NCI-H2227 (cell line): ENCODE results near the gene MRPS2.
"Not testable (repeated sequence)": the region's sequence is repeated elsewhere in the genome, so short reads cannot be mapped to it uniquely, and the experiment has no call there.

Experiments used
- DNase-seq: peaks from one replicate; lab custom pipeline; 2025; ENCODE audit not compliant: unreplicated experiment; lab: John Stamatoyannopoulos, UW

MRPS2 gene

DNA sequence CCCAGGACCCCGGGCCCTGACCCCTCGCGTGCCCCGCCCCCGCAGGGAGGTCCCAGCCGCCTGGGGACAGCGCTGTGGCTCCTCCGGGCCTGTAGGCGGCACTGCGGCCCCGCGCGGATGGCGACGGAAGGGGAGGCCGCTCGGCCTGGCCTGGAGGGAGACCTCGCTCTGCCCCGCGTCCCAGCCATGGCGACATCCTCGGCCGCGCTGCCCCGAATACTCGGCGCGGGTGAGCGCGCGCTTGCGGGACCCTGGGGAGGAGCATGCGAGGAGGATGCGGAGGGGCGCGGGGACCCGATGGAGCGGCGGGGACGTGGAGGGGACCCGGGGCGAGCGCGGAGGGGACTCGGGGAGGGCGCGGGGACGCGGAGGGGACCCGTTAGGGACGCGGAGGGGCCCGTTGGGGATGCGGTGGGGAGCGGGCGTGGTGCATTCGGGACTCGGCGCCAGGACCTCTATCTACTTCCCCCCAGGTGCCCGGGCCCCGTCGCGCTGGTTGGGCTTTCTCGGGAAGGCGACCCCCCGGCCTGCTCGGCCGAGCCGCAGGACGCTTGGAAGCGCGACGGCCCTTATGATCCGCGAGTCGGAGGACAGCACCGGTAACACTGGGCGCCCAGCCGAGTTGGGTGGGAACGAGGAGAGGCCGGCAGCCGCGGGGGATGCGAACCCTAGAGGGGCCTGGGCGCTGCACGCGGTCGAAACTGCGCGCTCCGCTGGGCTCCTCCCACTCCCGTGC, at the start of gene MRPS2:
Gene MRPS2 (plus strand): TSS at position 158 of the 736 bp plus-strand sequence. CDS start 29 bp downstream, at position 187.
- peak; percentile 90 for DNase-seq

DNA sequence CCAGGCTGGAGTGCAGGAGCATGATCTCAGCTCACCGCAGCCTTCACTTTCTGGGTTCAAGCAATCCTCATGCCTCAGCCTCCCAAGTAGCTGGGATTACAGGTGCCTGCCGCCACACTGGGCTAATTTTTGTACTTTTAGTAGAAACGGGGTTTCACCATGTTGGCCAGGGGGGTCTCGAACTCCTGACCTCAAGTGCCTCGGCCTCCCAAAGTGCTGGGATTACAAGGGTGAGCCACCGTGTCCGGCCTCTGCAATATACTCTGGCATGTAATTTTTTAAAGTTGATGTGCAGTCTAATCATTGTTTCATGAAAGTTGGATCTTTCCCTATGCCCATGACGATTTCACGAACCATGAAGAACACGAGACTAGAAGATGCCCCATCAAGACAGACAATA, 49.5 kb upstream of the MRPS2 start:
- no peak for DNase-seq

DNA sequence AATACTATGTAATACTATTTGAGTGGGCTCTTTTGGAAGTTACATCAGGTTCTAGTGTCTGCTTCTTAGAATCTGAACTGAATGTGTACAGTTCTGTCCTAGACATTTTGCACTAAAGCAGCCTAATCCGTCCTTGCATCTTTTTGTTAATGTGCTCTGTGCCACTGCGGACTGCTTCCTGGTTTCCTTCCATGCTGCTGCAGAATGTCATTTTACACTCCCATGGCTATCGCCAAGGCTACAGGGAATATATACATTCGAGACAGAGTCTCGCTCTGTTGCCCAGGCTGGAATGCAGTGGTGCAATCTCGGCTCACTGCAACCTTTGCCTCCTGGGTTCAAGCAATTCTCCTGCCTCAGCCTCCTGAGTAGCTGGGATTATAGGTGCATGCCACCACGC, 48.6 kb upstream of the MRPS2 start:
- not testable (repeated sequence) for DNase-seq

DNA sequence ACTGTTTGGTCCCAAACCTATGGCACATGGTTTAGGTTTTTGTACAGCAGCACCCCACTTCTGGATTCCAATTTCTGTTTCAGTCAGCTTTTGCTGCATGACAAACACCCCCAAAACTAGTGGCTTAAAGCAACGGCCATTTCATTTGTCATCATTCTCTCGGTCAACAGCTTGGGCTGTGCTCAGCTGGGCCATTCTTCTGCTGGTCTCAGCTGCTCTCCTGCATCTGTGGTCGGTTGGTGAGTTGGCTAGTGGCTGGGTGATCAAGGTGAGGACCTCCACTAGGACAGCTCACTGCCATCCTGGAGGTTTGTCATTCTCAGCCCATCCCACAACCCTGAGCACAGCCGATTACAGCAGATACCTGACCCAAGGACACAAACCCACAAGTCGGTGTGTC, 45.7 kb upstream of the MRPS2 start:
- no peak for DNase-seq

DNA sequence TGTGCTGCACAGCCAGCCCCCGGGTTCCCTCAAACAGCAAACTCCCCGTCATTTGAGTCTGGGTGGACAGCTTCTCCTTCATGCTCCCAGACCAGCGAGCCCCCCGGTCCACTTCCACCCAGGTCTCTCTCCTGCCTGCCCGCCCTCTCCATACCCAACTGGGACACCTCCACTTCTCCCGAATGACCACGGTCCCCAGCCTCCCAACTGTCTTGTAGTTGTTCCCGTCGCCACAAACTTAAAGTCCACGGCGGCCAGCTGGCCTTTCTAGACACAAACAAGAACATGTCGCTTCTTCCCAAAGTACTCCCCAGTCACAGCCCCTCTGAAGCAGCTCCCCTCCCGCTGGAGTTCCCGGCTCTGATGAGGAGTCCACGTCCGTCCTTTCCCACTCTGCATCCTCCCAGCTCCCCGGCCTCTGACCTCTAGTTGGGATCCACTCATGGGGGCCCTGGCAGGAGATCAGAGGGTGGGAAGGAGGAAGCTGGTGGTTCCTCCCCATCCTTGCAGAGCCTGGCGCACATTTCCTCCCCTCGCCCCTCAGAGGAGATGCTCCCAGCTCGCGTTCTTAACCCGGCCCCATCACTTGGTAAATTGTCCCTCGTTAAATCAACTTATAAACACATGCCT, 45.0 kb upstream of the MRPS2 start:
- no peak for DNase-seq

DNA sequence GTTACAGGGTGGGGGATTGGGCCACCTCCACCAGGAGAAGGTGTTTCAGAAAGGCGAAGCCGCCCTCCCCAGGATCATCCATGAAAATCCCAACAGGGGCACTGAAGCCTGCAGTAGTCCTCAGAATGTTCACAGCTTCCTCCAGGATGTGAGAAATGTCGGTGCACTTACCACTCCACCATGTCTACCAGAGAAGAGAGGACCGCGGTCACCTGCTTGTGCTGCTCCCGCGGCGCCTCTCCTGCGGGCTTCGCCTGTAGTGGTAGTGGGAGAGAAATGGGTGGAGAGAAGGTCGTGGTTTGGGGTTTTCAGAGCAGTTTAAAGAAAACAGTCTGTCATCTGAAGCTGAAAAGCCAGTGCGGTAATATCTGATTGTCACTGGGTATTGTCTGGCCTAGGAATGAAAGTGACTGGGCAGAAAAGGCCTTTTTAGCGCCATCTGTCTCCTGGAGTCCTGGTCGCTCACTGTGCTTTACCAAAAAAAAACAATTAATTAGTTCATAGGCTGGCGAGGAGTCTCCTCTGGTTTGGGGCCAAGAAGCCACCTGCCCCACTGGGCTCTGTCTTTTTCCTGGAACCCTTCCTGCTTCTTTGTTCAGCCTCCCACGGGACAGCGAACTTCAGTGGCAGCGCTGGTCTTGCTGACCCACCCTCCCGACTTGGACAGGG, 43.9 kb upstream of the MRPS2 start:
- DNase-seq = no peak

DNA sequence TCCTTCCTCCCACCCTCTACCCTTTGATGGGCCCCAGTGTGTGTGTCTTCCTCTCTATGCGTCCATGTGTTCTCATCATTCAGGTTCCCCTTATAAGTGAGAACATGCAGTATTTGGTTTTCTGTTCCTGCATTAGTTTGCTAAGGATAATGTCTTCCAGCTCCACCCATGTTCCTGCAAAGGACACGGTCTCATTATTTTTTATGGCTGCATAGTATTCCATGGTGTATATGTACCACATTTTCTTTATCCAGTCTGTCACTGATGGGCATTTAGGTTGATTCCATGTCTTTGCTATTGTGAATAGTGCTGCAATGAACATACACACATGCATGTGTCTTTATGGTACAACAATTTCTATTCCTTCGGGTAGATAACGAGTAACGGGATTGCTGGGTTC, 42.0 kb upstream of the MRPS2 start:
- not testable (repeated sequence) for DNase-seq

DNA sequence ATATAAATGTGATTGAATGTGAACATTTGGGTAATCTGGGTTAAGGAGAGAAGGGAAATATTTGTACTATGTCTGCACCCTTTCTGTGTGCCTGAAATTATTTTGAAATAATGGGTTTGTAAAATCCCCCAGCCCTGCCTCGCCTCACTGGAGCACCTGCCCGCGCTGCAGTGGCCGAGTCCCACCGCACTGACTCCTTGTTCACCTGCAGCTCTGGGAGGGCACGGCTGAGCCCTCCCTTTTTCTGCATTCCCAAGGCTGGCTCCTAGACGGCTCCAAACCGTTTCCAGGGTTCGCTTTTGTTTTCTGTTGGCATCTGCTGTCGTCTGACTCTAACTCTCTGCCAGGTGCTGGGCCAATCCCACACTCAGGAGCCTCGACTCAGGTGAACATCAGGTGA, 38.5 kb upstream of the MRPS2 start:
- no peak for DNase-seq

DNA sequence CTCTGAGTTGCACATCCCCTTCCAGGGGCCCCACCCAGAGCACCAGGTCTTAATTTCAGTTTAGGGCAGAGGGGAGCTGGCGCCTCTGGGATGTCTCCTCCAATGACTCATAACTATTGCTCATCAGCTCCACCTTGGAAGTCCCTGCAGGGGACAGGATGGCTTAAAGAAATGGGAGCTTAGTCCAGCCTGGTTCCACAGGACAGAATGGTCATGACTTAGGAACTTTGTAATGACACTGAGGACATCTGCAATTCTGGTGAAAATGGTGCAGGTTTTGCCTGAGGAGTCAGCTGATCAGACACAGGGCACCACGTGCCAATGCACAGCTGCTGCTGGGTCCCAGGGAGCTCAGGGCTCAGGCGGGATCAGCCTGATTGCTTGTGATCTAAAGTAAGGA, 37.3 kb upstream of the MRPS2 start:
- no peak for DNase-seq

DNA sequence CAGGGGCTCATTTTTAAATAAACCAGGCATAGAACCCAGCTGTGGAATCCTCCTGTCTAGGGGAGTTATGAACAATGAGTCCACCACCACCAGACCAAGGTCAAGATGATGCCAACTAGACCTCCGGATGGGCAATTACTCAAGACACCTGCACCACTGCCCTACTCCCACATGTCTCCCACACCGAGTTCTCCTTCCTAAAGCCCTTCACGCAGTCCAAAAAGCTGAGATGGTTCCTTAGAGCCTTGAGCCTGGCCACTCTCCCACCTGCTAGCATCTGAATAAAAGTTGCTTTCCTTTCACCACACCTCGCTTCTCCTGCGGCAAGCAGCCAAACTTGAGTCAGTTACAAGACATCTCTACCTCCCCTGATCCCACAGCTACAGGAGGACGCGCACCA, 36.3 kb upstream of the MRPS2 start:
- DNase-seq = no peak

DNA sequence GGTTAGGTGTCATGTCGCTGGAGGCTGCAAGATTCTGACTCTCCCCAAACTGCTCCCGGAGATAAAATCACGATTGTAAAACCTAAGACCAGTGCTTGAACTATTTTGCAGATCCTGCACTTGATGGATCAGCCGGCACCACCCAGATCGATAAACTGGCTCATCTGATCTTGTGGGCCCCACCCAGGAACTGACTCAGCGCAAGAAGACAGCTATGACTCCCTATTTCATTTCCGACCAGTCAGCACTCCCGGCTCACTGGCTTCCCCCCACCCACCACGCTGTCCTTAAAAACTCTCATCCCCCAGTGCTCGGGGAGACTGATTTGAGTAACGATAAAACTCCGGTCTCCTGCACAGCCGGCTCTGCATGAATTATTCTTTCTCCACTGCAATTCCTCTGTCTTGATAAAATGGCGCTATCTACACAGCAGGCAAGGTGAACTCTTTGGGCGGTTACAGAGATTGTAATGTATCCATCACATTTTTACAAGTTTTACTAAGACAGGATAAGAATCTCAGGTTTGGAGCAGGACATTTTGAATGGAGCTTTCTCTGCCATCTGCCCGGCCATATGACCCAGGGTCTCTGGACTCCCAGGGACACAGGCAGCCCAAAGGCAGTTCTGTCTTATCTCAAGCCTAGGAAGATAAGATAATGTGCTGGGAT, 31.5 kb upstream of the MRPS2 start:
- DNase-seq = peak; percentile 21

DNA sequence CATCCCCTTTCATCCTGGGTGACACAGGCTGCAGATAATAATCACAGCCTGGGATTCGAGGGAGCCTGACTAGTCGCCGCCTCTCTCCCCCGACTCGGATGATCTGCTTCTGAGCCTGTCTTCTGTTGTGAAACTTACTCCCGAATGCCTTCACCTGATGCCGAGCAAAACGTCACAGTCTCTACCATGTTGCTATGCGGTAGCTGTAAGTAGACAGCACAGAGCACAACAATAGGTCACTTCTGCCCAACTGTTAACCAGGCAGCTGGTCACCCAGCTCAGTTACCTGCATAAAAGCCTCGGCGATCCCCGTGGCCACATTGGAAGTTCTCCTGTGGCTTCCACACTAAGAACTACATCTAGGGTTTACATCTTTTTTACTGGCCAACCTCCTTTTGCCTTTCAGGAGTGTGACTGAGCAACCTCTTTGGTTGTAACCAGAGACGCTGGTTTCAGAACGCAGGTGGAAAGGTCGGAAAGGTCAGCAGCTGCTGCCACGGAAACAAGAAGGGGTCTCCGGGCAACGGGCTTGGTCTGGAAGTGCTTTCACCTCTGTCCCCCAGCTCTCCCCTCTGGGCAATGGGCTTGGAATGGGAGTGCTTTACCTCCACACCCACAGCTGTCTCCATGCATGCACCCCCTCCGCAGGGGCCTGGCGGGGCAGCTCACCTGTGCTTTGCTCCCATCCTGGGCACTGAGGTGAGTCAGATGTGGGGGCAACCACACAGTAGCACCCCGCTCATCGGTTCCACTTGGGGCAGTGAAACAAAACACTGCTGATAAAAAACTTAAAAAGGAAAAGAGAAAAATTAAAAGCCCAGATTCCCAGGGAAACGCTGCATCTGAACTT, 28.5 kb upstream of the MRPS2 start:
- peak; percentile 6 for DNase-seq

DNA sequence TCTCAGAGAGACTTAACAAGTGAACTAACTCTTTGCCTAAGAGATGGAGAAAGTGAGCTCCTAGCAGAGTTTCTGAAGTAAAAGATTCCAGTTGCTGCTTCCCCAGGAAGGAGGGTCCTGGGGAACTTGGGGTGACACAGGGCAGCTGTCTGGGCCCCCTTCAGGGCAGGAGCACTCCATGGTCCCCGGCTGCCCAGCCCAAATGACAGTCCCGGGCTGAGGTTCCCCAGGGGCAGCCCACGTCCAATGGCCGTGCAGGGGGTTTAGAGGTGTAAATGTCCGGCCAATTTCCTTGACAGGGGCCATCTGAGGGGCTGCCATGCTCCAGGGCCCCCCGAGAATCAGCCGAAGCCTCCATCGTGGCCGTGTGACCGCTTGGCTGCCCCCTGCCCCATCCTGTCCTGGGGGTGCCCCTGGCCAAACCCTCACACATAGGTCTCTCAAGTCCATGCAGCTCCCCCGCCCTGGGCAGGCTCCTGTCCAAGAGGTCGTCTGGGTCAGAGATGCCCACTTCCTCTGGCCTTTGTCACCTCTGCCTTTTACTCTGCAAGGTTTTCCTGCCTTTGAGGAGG, 26.4 kb upstream of the MRPS2 start:
- no peak for DNase-seq

DNA sequence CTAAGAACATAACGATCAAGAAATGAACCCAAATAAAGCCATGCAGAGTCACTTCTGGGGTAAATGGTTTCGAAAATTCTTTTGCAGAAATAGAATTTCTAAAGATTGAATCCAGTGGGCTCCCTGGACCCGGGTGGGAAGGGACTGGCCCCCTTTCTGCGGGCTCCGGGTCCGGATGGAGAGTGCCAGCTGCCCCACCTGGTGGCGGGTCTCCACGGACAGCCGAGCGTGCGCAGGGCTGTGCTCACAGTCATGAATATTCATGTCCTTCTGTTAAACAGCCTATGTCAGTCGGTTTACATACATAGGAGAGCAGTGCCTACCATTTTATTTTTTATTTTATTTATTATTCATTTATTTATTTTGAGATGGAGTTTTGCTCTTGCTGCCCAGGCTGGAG, 25.6 kb upstream of the MRPS2 start:
- peak; percentile 59 for DNase-seq

DNA sequence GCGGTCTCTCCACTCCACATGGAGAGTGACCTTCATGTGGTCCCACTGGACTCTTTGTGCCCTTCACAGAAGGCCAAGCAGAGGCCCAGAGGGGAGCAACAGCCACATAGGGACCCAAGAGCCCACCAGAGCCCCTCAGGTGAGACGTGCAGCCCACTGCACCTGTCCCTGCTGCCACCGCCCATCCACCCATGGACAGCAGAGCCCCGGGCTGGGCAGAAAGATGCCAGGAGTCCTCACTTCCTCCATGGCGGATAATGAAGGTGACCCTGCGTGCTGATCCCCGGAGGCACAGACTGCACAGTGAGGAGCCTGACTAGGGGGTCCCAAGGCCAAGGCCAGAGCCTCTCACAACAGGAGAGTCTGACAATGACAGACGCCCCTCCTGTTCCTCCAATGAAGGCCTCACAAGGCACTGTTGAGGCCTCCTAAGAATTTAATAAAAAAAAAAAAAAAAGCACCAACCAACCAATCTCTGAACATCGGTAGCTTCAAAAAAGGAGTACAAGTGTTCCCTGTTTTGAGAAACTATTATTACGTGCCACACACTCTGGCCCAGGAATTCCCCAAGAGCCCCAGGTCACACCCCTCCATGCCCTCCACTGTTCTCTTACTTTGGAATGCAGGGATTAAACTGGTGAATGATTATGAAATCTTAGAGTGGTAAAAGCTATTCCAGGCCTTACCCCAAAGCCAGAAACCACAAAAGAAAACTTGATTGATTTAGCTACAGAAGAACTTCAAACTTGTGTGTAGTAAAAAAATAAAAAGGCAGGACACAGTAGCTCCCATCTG, 23.7 kb upstream of the MRPS2 start:
- no peak for DNase-seq

DNA sequence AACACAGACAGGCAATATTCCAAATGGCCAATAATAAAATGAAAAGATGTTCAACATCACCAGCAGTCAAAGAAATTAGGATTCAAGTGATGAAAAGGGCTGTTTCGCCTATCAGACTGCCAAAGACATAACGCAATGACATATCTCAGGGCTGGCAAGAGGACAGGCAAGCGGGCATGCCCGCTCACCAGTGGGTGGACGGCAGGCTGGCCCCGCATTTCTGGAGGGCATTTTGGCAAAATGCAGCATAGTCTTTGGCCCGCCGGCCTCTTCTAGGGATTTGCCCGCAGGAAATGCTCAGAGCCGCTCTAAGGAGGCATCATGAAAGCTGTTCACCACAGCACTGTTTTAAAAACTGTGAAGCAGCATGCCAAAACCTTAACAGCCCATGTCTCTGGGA, 22.3 kb upstream of the MRPS2 start:
- no peak for DNase-seq

DNA sequence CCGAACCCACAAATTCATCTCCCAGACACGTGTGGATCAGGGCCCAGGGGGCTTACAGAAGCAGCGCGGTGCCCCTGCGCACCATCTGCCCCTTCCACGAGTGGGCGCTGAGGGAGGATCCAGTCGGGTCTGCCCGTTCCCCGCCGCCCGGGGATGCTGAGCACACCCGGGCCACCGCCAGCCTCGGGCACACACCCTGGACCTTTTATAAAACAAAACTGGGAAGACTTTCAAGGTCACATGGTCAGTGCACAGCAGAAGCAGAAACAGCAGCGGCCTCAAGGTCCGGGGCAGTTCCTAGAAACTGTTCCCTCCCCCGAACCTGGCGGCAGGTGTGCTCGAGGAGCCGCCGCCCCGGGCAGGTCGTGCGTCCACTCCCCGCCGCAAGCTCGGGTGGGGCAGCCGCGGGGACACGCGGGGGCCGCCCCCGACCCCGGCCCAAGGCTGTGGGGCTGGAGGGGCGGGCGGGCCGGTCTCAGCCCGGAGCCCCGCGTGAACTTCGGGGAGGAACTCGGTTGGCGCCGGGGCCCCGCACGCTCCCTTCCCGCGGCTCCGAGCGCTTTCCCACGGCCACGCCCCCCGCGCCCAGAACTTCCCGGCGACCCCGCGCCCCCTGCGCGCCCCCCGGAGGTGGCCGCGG, 21.5 kb upstream of the MRPS2 start:
- DNase-seq = peak; percentile 21

DNA sequence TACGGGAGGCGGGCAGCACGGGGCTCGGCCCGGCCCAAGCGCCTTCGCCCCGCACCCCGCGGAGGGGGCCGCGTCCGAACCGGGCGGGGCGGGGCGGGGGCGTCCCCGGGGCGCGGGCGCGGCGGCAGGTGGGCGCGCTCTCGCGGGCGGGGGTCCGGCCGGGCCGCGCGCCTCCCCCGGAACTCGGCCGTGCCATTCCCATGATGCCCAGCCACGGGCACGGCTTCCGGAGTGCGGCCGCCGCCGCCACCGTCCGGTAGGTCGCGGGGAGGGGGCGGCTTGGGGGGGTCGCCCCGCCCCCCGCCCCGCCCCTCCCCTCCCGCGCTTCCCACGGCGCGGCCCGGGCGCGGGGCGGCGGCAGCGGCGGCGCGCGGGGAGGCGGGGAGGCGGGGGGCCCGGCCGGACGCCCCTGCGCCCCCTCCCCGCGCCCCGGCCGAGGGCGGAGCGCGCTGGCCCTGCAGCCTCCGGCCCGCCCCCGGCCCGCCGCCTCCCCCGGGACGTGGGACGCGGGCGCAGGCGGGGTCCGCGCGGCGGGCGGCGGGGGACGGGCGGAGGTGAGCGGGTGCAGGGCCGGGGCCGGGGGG, 20.9 kb upstream of the MRPS2 start, which contains the start of gene PPP1R26:
Gene PPP1R26 (plus strand): TSS at position 314 of the 584 bp plus-strand sequence. CDS start 4,729 bp downstream, outside the sequence.
- DNase-seq = peak; percentile 53
